D341Med (cell line): ENCODE measurements around the gene CACNA2D3.

Experiments
- DNase-seq: peaks from one replicate; pipeline ENCODE4 v3.0.0; 2012; ENCODE audit warnings: low spot score

Gene CACNA2D3

DNA sequence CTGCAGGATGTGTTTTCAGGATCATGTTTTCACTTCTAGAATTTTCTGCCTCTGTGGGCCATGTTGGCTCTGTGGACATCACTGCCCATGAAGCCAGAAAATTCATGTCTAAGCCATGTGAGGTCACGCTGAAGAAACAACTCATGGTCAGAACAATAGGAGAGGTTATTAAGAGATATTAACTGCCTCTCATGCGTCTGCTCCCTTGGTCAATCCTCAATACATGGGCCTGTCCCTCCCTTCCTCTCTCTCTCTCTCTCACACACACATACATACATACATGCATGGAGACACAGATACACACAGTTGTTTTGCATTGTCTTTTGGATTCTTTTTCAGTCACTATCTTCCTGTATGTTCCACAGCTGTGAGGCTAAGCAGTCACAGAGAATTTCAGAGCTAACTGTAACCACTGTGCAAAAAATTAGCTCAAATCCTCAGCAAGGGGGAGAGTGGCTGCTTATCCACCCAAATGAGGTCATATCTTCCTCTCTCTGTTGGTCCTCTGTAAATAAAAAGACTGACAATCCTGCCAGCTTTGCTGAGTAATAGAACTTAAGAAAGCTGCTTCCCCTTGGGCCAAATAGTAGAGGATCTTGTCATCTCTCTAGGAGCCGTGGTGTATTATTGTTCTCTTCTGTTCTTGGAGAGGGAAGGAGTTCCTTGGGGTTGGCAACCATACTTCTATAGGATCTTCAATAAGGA, 759.9 kb downstream of the CACNA2D3 start:
- no peak for DNase-seq

DNA sequence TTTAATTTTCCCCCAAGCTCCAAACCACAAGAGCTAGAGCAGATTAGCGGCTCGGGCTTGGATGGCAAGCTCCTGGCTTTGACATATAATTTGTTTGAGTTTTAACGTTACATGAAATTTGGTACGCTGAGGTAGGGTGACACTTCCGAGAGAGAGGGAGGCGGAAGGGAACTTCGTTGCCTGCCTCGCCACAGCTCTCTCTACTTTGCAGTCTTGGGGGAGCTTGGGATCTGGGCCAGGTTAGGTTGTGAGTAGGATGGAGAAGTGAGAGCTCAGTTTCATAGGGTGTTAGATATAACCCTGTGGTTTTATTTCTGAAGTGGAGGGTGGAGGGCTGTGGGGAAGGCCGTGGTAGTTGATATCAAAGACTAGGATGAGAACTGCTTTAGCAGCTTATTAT, 765.8 kb downstream of the CACNA2D3 start:
- DNase-seq: no peak

- DNase-seq: no peak
Observed at GRCh38 chr3:54888873-54889272, 766.5 kb downstream of the CACNA2D3 start.

- no peak for DNase-seq
Observed at GRCh38 chr3:54889731-54890130, 767.4 kb downstream of the CACNA2D3 start.

GRCh38 chr3:54891540-54891897, 769.2 kb downstream of the CACNA2D3 start:
- no peak for DNase-seq

- DNase-seq: no peak
Observed at GRCh38 chr3:54892168-54892567, 769.8 kb downstream of the CACNA2D3 start.

GRCh38 chr3:54895613-54896012, 773.3 kb downstream of the CACNA2D3 start:
- no peak for DNase-seq

DNA sequence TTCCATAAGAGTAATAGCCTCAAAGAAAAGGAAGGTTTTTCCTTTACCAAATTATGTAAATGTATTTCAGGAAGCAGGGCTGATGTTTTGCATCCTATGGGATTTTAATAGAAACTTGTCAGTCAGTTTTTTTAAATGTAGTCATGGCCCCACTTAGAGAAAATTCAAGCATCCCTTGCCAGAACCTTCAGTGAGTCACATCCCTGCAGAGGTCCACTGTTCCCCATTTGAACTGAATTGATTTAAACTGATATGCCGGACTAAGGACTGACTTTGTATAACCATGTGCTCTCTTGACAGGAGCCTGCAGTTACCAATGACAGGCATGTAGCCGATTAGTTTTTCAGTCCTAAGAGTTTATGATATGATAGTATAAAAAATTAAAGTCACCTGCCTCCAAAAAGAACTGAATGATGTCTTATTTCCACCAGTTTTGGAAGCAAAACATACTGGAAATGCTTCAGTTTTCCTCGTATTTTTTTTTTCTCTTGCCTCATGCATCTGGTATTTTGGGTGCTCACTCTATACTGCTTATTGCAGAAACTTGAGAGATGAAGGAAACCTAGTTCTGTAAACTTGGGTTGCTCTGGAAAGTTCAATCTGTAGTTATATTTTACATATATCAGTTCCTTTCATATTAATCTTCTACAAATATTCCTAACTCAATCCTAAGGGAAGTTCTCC, 774.8 kb downstream of the CACNA2D3 start:
- DNase-seq: no peak

GRCh38 chr3:54899273-54899672, 776.9 kb downstream of the CACNA2D3 start:
- DNase-seq: no peak

- no peak for DNase-seq
Observed at GRCh38 chr3:54900838-54901591, 778.7 kb downstream of the CACNA2D3 start.

DNA sequence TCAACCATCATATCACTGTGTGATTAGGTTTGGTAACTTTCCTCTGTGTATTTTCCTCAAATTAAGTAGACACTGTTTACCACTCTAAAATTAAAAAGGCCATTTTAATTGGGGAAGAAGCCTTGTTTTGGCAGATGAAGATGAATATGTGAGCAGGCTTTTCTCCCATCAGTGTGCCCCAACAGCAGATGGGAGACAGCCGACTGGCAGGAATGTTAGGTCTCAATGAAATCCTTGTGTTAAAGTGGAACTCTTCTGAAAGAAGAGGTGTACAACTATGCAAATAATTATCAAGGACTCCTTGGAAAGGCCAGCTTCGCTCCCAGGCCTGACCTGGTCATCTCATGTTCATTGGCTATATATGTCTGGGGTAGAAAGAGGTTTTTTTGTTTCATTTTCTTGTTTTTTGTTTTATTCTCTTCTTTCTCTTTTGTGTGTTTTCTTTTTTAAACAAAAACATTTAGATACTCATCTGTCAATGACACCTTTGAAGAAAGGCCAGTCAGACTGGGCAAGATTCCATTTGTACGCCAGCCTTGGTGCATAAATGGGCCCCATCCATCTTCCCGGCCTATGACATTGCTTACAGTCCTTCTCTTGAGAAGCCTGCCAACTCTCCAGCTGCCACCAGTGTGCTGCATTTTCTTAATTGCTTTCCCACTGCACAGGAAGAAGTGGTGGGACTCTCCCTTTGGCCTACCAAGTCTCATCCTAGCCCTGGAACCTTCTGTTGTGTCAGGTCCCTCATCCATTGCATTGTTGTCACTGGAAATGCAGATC, 779.7 kb downstream of the CACNA2D3 start:
- no peak for DNase-seq

GRCh38 chr3:54905261-54905888, 783.0 kb downstream of the CACNA2D3 start:
- no peak for DNase-seq

- no peak for DNase-seq
Observed at GRCh38 chr3:54905920-54906319, 783.6 kb downstream of the CACNA2D3 start.

- no peak for DNase-seq
Observed at GRCh38 chr3:54906763-54907162, 784.4 kb downstream of the CACNA2D3 start.

GRCh38 chr3:54909191-54909590, 786.8 kb downstream of the CACNA2D3 start:
- no peak for DNase-seq

DNA sequence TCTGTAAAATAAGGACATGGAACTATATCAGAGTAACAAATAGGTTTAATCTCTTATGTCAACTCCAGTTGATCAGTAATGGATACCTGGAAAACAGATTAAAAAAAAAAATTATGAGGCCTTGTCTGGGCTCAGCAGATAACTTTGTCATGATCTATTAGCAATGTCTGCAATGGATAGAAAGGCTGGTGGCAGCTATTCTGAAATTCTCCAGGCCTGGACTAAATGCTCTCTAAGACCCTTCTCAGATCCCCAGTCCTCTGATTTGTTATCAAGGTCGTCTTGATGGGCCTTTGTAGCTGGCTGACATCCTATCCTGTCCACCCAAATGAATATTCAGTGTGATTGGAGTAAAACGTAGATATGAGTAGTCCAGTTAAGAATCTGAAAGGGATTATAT, 791.8 kb downstream of the CACNA2D3 start:
- no peak for DNase-seq

DNA sequence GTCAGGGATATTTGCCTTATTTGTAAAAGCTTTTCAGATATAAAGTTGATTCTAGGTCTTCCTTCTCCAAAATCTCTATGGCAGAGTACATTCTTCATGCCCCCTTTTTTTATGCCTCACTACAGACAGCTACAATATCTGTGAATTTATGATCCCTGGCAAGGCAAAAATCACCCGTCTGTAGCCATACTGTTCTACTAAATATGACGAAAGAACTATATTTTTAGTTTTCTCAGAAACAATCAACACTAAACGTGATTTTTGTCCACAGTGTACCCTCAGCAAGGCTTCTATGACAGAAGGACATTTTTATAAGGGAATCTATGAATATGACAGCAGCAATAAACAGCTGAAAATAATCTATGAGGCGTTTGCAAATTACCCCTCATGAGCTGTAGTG, 792.8 kb downstream of the CACNA2D3 start:
- DNase-seq: no peak

DNA sequence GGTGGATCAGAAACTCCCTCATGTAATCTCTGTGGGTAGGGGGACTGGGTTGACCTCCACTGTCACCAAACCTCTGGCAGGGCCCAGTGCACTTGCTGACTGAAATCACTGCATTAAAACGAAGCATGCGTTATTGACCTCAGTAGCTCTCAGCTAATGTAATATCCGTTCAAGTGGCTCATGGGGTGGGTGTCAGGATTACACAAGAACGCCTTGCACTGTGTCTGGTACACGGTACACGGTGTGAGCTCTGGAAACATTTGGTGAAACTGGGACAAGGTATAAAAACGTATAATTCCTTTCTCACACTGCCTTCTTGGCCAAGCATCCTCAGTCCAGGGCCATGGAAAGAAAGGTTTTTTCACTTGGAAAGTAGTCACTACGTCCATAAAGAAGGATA, 793.6 kb downstream of the CACNA2D3 start:
- no peak for DNase-seq

DNA sequence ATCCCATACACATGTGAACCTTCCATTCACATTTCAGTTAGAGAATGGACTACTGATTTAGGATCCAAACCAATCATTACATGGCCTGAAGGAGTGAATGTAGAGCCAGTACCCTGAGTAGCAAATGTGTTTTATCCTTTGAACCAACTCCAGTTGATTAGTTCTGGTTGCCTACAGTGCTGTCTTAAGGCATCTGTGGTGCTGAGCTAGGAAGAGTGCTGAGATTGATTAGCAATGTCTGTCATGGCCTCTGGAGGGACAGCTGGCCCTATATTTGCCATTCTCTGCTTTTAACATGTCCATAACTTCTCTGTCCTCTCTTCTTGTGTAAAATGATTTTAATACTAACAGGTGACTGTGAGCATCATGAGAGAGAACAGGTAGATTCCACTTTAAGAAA, 794.4 kb downstream of the CACNA2D3 start:
- no peak for DNase-seq

DNA sequence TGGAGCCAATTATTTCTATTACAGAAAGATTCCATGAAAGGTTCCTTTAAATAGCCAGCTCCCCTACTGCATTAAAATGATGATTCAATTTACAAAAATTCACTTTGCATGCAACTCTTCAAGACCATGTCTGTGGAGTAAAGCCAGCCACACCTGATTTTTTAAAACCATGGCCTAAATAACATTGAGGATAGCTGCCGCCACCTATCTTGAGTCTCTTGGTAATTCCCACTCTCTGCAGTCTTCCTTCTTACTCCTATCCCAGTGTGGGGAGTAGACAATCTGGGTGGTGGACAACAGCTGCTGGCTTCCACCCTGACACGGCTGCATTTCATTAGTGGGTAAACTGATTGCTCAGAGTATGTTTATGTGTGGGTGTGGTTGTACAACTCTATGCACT, 794.8 kb downstream of the CACNA2D3 start:
- DNase-seq: no peak

GRCh38 chr3:54917862-54918261, 795.5 kb downstream of the CACNA2D3 start:
- no peak for DNase-seq

GRCh38 chr3:54918516-54918915, 796.2 kb downstream of the CACNA2D3 start:
- no peak for DNase-seq
